IgD-negative memory B cell (primary cell): ENCODE data around the gene EBLN1. TPM values are rescaled to one million over a fixed set of nuclear protein-coding genes. Genes with fewer than 3 reads are reported as not detected.

Source experiments
- H3K27ac Mint-ChIP-seq, 3 donors: one replicate each; pipeline ENCODE4 v1.8.0; 2020 to 2022; ENCODE audit warnings: mild to moderate bottlenecking in 3 of 3, mixed read lengths in 3 of 3, moderate library complexity in 1 of 3
- H3K27me3 Mint-ChIP-seq: one replicate; pipeline ENCODE4 v1.8.0; 2021; ENCODE audit warnings: mixed read lengths
- H3K36me3 Mint-ChIP-seq: one replicate; pipeline ENCODE4 v1.8.0; 2020; ENCODE audit warnings: mild to moderate bottlenecking, mixed read lengths
- H3K4me1 Mint-ChIP-seq, 3 donors: one replicate each; pipeline ENCODE4 v1.8.0; 2020 to 2022; ENCODE audit warnings: mixed read lengths in 3 of 3, mild to moderate bottlenecking in 1 of 3
- H3K4me3 Mint-ChIP-seq, 4 donors: one replicate each; pipeline ENCODE4 v1.8.0; 2020 to 2022; ENCODE audit warnings: mild to moderate bottlenecking in 4 of 4, mixed read lengths in 4 of 4, moderate library complexity in 3 of 4
- H3K9me3 Mint-ChIP-seq, 3 donors: one replicate each; pipeline ENCODE4 v1.8.0; 2020 to 2021; ENCODE audit warnings: mixed read lengths in 3 of 3, mild to moderate bottlenecking in 1 of 3
- polyA plus RNA-seq: library from polyadenylated mRNA; unstranded; fragments of 300-500 nt; fragmentation: Illumina TruSeq; gene quantifications from one replicate; pipeline ENCODE4 v1.2.3, GENCODE V29; 2021

Gene EBLN1
- not detected for polyA plus RNA-seq

DNA sequence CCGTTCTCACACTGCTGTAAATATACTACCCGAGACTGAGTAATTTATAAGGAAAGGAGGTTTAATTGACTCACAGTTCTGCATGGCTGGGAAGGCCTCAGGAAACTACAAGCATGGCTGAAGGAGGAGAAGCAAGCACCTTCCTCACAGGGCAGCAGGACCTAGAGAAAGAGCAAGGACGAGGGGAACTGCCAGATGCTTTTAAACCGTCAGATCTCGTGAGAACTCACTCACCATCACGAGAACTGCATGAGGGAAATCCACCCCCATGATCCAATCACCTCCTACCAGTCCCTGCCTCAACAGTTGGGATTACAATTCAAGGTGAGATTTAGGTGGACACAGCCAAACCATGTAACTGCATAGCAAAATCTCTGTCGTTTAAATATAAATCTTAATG is at the start of gene EBLN1:
TSS of gene EBLN1 (minus strand) at position 174 of the 400 bp plus-strand sequence. CDS start 8,032 bp downstream, outside the sequence.
- H3K9me3 Mint-ChIP-seq, result peaks cover 0 to 2% (median 0%) of the 10 kb centered on the region in 3 donors
- no peak within 1 kb of the TSS for H3K4me3 Mint-ChIP-seq
- H3K4me1 Mint-ChIP-seq, result peaks cover 0 to 7% (median 4%) of the 10 kb centered on the region in 3 donors
- H3K27ac Mint-ChIP-seq, result no peak within 1 kb of the TSS
- peaks cover 10% of the 10 kb centered on the region for H3K27me3 Mint-ChIP-seq
- peaks cover 8% of the 10 kb centered on the region for H3K36me3 Mint-ChIP-seq

- peaks cover 12% of the 10 kb centered on the region for H3K27me3 Mint-ChIP-seq
Observed at GRCh38 chr10:22265839-22266537, 48.2 kb upstream of the EBLN1 start.

GRCh38 chr10:22263106-22263505 is 45.3 kb upstream of the EBLN1 start:
- no peaks in the 10 kb centered on the region for H3K36me3 Mint-ChIP-seq
- peaks cover 0 to 2% (median 0%) of the 10 kb centered on the region in 3 donors for H3K9me3 Mint-ChIP-seq
- H3K4me1 Mint-ChIP-seq, result peaks cover 0 to 5% (median 0%) of the 10 kb centered on the region in 3 donors
- peaks cover 13% of the 10 kb centered on the region for H3K27me3 Mint-ChIP-seq
- H3K4me3 Mint-ChIP-seq, result no peak overlapping the region
- no peak overlapping the region for H3K27ac Mint-ChIP-seq

More at GRCh38 chr10:22265839-22266537, 48.2 kb upstream of the EBLN1 start:
- Mint-ChIP-seq H3K4me3 (no peak overlapping the region), H3K9me3 (peaks cover 0 to 2% (median 0%) of the 10 kb centered on the region in 3 donors), H3K4me1 (no peaks in the 10 kb centered on the region), H3K36me3 (no peaks in the 10 kb centered on the region), H3K27ac (no peak overlapping the region)

- H3K27ac Mint-ChIP-seq, result peak overlapping the region in 1 of 3 donors; percentile 3
- peaks cover 0 to 2% (median 0%) of the 10 kb centered on the region in 3 donors for H3K9me3 Mint-ChIP-seq
- no peaks in the 10 kb centered on the region for H3K36me3 Mint-ChIP-seq
- peaks cover 9% of the 10 kb centered on the region for H3K27me3 Mint-ChIP-seq
- peaks cover 0 to 8% (median 5%) of the 10 kb centered on the region in 3 donors for H3K4me1 Mint-ChIP-seq
- H3K4me3 Mint-ChIP-seq, result no peak overlapping the region
Observed at GRCh38 chr10:22259280-22259679, 41.5 kb upstream of the EBLN1 start.

DNA sequence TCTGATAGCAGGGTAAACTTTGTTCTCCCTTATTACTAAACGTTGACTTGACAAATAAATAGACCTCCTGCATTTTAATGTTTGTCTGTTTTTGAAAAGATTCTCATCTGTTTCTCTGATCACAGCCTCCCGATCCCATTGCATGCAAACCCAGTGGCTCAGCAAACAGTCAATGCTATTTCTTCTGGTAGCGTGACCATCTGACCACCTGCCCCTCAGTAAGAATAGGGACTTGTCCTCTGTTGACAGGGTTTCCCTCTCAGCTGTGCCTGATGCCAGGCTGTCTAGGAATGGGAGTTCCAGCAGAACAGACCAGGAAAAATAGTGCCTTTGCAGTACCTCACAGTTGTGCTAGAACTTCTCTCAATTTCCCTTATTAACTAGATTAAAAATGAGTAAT is 40.7 kb upstream of the EBLN1 start:
- Mint-ChIP-seq H3K36me3 (no peaks in the 10 kb centered on the region), H3K4me1 (peaks cover 0 to 8% (median 5%) of the 10 kb centered on the region in 3 donors), H3K27me3 (peaks cover 7% of the 10 kb centered on the region), H3K27ac (peak overlapping the region in 1 of 3 donors; percentile 4), H3K9me3 (peaks cover 0 to 2% (median 0%) of the 10 kb centered on the region in 3 donors), H3K4me3 (peak overlapping the region in 1 of 4 donors; percentile 66)

- Mint-ChIP-seq H3K9me3 (no peaks in the 10 kb centered on the region), H3K4me3 (peak overlapping the region; percentile 94 to 98 (median 97)), H3K36me3 (no peaks in the 10 kb centered on the region), H3K27ac (peak overlapping the region; percentile 92 to 98 (median 97)), H3K4me1 (peaks cover 5 to 19% (median 16%) of the 10 kb centered on the region in 3 donors), H3K27me3 (peaks cover 4% of the 10 kb centered on the region)
Observed at GRCh38 chr10:22253580-22253882, 35.7 kb upstream of the EBLN1 start.

- Mint-ChIP-seq H3K4me3 (peak overlapping the region; percentile 94 to 98 (median 97)), H3K4me1 (peaks cover 5 to 19% (median 13%) of the 10 kb centered on the region in 3 donors), H3K27me3 (peaks cover 2% of the 10 kb centered on the region), H3K27ac (peak overlapping the region; percentile 92 to 98 (median 97)), H3K36me3 (no peaks in the 10 kb centered on the region), H3K9me3 (no peaks in the 10 kb centered on the region)
Observed at GRCh38 chr10:22252801-22253579, 35.2 kb upstream of the EBLN1 start.

- H3K9me3 Mint-ChIP-seq, result no peaks in the 10 kb centered on the region
- H3K27ac Mint-ChIP-seq, result peak overlapping the region; percentile 98 to 99 (median 99)
- H3K4me3 Mint-ChIP-seq, result peak overlapping the region; percentile 94 to 98 (median 98)
- H3K27me3 Mint-ChIP-seq, result peaks cover 2% of the 10 kb centered on the region
- peaks cover 5 to 19% (median 13%) of the 10 kb centered on the region in 3 donors for H3K4me1 Mint-ChIP-seq
- H3K36me3 Mint-ChIP-seq, result no peaks in the 10 kb centered on the region
Observed at GRCh38 chr10:22252224-22252800, 34.5 kb upstream of the EBLN1 start.

DNA sequence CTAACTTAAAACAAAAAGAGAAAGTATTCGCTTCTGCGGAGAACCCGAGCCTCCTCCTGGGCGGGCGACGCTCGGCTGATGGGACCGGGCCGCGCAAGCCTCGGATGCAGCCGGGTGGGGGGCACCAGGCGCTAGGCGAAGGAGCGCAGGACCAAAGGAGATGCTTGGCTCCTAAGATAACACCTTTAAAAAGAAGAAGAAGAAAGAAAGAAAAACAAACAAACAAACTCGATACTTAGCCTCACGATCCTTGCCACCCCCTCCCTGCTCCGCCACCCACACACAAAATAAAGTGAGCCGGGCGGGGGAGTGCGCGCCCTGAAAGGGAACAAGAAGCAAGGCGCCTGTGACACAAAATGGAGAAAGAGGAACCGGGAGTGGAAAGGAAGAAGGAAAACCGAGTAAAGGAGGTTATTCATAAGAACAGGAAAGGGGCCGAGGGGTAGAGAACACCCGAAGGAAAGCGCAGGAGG is 34.0 kb upstream of the EBLN1 start:
- peak overlapping the region; percentile 94 to 98 (median 98) for H3K4me3 Mint-ChIP-seq
- H3K27ac Mint-ChIP-seq, result peak overlapping the region; percentile 98 to 99 (median 99)
- no peaks in the 10 kb centered on the region for H3K27me3 Mint-ChIP-seq
- H3K4me1 Mint-ChIP-seq, result peaks cover 5 to 19% (median 13%) of the 10 kb centered on the region in 3 donors
- H3K9me3 Mint-ChIP-seq, result no peaks in the 10 kb centered on the region
- no peaks in the 10 kb centered on the region for H3K36me3 Mint-ChIP-seq

DNA sequence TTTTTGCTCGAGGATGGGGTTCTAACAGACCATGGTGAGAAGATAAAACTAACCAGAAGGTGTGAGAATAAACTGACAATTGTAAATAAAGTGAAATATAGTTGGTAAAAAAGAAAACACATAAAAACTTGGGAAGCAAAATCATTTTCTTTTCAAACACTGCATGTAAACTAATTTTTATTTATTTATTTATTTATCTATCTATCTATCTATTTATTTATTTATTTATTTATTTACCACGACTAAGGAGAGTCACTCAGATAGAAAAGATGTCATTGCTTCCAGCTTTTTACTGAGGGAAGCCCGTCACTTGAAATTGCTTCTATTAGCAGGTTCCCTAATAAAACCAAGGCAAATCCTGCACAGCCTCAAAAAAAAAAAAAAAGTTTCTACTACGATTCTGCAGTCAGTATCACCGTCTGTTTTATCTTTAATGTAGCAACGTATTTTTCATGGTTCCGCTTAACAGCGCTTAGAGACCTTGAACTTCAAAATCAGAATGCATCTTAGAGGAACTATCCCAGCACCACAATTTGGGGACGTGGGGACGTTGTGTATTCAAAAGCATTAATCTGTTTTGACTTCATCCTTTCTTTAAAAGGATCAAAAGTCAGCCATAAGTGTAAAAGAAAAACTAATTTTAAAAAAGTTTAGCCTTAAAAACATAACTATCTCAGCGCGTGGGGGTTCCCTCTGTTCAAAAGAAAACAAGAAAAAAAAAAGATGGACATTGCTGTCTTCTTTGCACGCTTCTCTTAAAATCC is 33.3 kb upstream of the EBLN1 start:
- peaks cover 5 to 19% (median 13%) of the 10 kb centered on the region in 3 donors for H3K4me1 Mint-ChIP-seq
- H3K4me3 Mint-ChIP-seq, result peak overlapping the region; percentile 94 to 98 (median 98)
- H3K27ac Mint-ChIP-seq, result peak overlapping the region; percentile 98 to 99 (median 99)
- H3K27me3 Mint-ChIP-seq, result no peaks in the 10 kb centered on the region
- H3K36me3 Mint-ChIP-seq, result no peaks in the 10 kb centered on the region
- H3K9me3 Mint-ChIP-seq, result no peaks in the 10 kb centered on the region

DNA sequence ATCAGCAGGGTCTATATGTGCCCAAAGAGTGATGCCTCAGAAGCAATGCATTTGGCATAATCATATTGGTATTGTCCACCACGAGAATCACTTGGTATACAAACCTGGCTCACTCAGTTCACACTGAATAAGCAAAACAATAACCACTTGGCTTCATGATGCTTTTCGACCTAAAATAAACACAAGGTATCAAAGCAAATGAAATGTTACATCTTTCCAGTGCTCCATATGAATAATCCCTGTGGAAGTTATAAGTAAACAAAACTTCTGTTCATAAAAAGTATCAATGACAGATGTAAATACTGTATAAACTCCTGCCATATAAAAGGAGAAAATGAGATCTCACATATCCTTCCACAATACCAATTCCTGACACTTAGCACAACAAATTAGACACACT is 29.8 kb upstream of the EBLN1 start:
- Mint-ChIP-seq H3K9me3 (no peaks in the 10 kb centered on the region), H3K4me3 (no peak overlapping the region), H3K36me3 (no peaks in the 10 kb centered on the region), H3K4me1 (peaks cover 8 to 14% (median 13%) of the 10 kb centered on the region in 3 donors), H3K27me3 (no peaks in the 10 kb centered on the region), H3K27ac (peak overlapping the region in 2 of 3 donors; percentile 43 to 46)

DNA sequence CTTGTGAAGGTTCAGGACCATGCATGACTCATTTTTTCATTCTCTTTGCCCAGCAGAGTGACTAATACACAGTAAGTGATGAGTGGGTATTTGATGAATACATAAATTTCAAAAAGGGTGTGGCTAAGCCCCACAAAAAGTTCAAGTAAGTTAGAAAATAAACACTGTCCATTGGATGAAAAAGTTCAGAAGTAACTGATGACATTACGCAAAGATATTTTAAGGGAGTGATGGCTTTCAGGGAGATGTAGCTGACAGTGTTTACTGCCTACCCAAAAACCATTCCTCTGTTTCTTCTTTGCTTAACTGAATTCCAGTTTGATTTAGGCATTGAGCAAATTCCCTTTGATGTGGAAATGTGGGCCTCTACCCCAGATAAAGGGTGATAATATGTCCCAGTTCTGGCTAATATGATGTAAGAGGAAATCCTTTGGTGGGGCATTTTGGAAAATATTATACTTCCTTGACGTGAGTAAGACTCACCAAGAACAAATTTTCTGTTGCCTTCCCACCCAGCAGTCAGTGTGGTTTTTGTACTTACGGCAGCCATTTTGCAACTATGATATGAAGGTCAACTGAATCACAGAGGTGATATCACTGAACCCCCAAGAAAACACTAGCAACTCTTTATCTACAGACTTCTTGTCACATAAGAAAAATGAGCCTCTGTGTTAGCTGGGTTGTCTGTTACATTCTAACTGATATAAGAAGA is 29.0 kb upstream of the EBLN1 start:
- Mint-ChIP-seq H3K36me3 (no peaks in the 10 kb centered on the region), H3K27me3 (no peaks in the 10 kb centered on the region), H3K4me1 (peaks cover 8 to 14% (median 9%) of the 10 kb centered on the region in 3 donors), H3K27ac (peak overlapping the region in 2 of 3 donors; percentile 43 to 65), H3K4me3 (no peak overlapping the region), H3K9me3 (no peaks in the 10 kb centered on the region)

DNA sequence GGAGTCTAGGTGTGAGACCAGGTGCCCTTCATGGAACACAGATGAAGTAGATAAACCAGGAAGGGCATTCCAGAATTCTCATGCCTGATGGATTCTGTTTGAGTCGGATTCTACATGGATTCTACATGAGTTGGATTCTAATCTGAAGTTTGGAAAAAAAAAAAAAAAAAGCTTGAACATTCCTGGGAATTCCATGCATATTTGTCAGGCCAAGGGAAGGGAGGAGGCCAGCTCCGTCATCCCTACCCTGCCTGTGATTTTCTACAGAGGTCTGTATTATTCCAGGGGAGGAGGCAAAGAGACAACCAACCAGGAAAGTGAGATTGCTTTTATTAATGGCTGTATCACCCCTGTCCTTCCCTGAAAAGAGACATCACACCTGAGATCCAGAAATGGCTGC is 27.8 kb upstream of the EBLN1 start:
- Mint-ChIP-seq H3K36me3 (no peaks in the 10 kb centered on the region), H3K4me1 (peaks cover 0 to 9% (median 3%) of the 10 kb centered on the region in 3 donors), H3K9me3 (no peaks in the 10 kb centered on the region), H3K27ac (no peak overlapping the region), H3K27me3 (peaks cover 1% of the 10 kb centered on the region), H3K4me3 (no peak overlapping the region)

- Mint-ChIP-seq H3K27ac (peak overlapping the region in 1 of 3 donors; percentile 14), H3K27me3 (peaks cover 2% of the 10 kb centered on the region), H3K4me3 (no peak overlapping the region), H3K36me3 (no peaks in the 10 kb centered on the region), H3K9me3 (no peaks in the 10 kb centered on the region), H3K4me1 (peaks cover 0 to 3% (median 3%) of the 10 kb centered on the region in 3 donors)
Observed at GRCh38 chr10:22244855-22245254, 27.0 kb upstream of the EBLN1 start.
